ENCODE data around the gene PLTP.

DNA sequence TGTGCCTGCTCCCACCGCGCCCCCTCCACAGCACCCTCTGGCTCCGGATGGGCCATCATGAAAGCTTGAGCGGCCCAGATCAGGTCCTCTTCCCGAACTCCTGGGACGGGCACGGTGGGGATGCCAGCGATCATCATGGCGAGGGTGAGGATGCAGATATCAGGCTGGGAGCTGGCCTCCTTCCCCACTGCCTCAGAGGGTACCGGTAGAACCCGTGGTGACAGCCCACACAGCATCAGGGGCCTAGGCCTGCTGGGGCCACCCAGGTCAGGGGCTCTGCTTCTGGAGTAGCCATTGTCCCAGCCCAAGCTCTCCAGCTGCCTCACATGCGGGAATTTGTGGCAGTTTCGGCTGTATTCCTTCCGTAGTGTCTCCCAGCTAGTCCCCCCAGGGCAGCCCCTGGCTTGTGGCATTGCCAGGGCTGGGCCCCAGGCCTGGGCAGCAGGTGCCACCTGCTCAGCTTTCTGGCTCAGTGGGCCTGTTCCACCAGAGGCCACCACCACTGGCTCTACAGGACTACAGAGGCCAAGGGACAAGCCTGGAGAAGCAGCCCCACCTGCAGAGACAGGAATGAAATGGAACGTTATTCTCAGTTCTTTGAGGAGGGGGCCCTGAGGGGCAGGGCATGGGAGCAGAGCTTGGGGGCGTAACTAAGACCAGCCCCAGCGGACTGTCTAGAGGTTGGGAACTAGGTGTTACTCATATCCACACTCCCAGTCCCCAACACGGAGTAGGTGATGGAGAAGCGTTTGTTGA is 25.2 kb downstream of the PLTP start:
- TF ChIP-seq CAMTA2 (CRISPR knock-in tag; IDR thresholded peaks at IDR 0.05; ENCODE audit: borderline replicate concordance) = no peak
- no peak for TF ChIP-seq BCL6 (CRISPR knock-in tag; IDR thresholded peaks at IDR 0.05)
- no peak for TF ChIP-seq SETDB1 (CRISPR knock-in tag; IDR thresholded peaks at IDR 0.05; ENCODE audit: borderline replicate concordance)
- TF ChIP-seq POLR2A (IDR thresholded peaks at IDR 0.05; ENCODE audit: insufficient read depth in 1 of 2, low read depth in 2 of 2, low read length in 2 of 2) = peak in 1 of 2 experiments; percentile 47; a peak in 2 of 4 replicates
- TF ChIP-seq AGO2 (optimal IDR thresholded peaks at IDR 0.05; ENCODE audit: low read depth, low read length) = peak; percentile 98
- TF ChIP-seq, protein P1, sequence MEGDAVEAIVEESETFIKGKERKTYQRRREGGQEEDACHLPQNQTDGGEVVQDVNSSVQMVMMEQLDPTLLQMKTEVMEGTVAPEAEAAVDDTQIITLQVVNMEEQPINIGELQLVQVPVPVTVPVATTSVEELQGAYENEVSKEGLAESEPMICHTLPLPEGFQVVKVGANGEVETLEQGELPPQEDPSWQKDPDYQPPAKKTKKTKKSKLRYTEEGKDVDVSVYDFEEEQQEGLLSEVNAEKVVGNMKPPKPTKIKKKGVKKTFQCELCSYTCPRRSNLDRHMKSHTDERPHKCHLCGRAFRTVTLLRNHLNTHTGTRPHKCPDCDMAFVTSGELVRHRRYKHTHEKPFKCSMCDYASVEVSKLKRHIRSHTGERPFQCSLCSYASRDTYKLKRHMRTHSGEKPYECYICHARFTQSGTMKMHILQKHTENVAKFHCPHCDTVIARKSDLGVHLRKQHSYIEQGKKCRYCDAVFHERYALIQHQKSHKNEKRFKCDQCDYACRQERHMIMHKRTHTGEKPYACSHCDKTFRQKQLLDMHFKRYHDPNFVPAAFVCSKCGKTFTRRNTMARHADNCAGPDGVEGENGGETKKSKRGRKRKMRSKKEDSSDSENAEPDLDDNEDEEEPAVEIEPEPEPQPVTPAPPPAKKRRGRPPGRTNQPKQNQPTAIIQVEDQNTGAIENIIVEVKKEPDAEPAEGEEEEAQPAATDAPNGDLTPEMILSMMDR (CRISPR knock-in tag; IDR thresholded peaks at IDR 0.05) = peak; percentile 26
- no peak for TF ChIP-seq FOXC1 (CRISPR knock-in tag; IDR thresholded peaks at IDR 0.05; ENCODE audit: borderline replicate concordance)
- no peak for TF ChIP-seq NR2F2 (IDR thresholded peaks at IDR 0.05; ENCODE audit: borderline replicate concordance, low read depth)

Data from HepG2 (cell line).